K562 (cell line): ENCODE results near the gene LOXL3. TPM values are rescaled to one million over a fixed set of nuclear protein-coding genes. Genes with fewer than 3 reads are reported as not detected.

ENCODE experiments used
- GABPB1 ChIP-seq: sonication (generic); formaldehyde crosslinking; IDR thresholded peaks from 2 replicates; pipeline ENCODE4 v1.8.0; 2022; ENCODE audit warnings: mild to moderate bottlenecking, missing genetic modification reagents
- HNRNPK ChIP-seq: fragments of 200-400 bp; formaldehyde crosslinking; IDR thresholded peaks from one replicate; pipeline ENCODE4 v1.6.1; 2018; ENCODE audit warnings: mild to moderate bottlenecking, low read depth, low read length; ENCODE audit not compliant: poor library complexity, severe bottlenecking
- RCOR1 ChIP-seq, 2 experiments: IDR thresholded peaks; 2 replicates each; pipeline ENCODE4 v1.6.1; 2012; ENCODE audit warnings: low read depth in 2 of 2, low read length in 2 of 2, borderline replicate concordance in 1 of 2, improper control_type of control experiment in 1 of 2
- SMARCA5 ChIP-seq: fragments of 450-650 bp; IDR thresholded peaks from 2 replicates; pipeline ENCODE4 v1.6.1; 2016
- ZBTB34 ChIP-seq: fragments of 250-450 bp; sonication (Bioruptor Pico); IDR thresholded peaks from 2 replicates; pipeline ENCODE4 v1.8.0; 2021; ENCODE audit warnings: mild to moderate bottlenecking, moderate library complexity
- ZBTB40 ChIP-seq, 2 experiments: fragments of 450-650 bp in 1 of 2; sonication (generic) in 1 of 2; formaldehyde crosslinking in 1 of 2; IDR thresholded peaks; 2 replicates each; pipeline versions ENCODE4 v1.7.1 to v1.9.0; 2016 to 2022; ENCODE audit warnings: inconsistent platforms in 1 of 2, mild to moderate bottlenecking in 1 of 2, missing genetic modification reagents in 1 of 2
- ZNF263 ChIP-seq: sonication (generic); formaldehyde crosslinking; IDR thresholded peaks from 2 replicates; pipeline ENCODE4 v1.8.0; 2022; ENCODE audit warnings: mild to moderate bottlenecking, missing genetic modification reagents, borderline replicate concordance
- polyA plus RNA-seq, 8 experiments: library from polyadenylated mRNA; depleted of rRNA in 4 of 8; stranded (reverse) in 5 of 8; unstranded in 3 of 8; fragments of >200 nt; fragmentation: Nextera tagmentation in 2 of 8; fragmentation: Illumina TruSeq in 1 of 8; extraction: Ambion mirVana in 2 of 8; extraction: Trizol in 1 of 8; gene quantifications; 2 replicates each; pipeline versions ENCODE4 v1.2.1 to v1.2.3, GENCODE V29; 2011 to 2014; ENCODE audit warnings: inconsistent platforms in 1 of 8, missing spikeins in 1 of 8
- total RNA-seq, 7 experiments: library from RNA; depleted of rRNA in 6 of 7; stranded (reverse); fragments of >200 nt in 6 of 7; fragmentation: Illumina TruSeq in 2 of 7; extraction: Trizol in 2 of 7; gene quantifications; 2 replicates each; pipeline versions ENCODE4 v1.2.1 to v1.2.3, GENCODE V29; 2011 to 2021; ENCODE audit warnings: low replicate concordance in 1 of 7

Gene LOXL3
- total and polyA plus RNA-seq, 9 of the 15 experiments (the other 6 are each of a cell fraction or from before 2014, with no cell fraction given): 0.22 to 0.99 (median 0.31) TPM

- TF ChIP-seq ZBTB40 (IDR thresholded peaks at IDR 0.05): no peak
- no peak for TF ChIP-seq ZBTB40 (CRISPR knock-in tag; IDR thresholded peaks at IDR 0.05)
- no peak for TF ChIP-seq HNRNPK
- no peak for TF ChIP-seq RCOR1 (IDR thresholded peaks at IDR 0.05; ENCODE audit: borderline replicate concordance in 1 of 2, low read depth in 2 of 2, low read length in 2 of 2)
- no peak for TF ChIP-seq GABPB1 (CRISPR knock-in tag)
- TF ChIP-seq ZBTB34 (CRISPR knock-in tag): no peak
- no peak for TF ChIP-seq SMARCA5
- no peak for TF ChIP-seq ZNF263 (CRISPR knock-in tag)
These were observed 22.1 kb downstream of the LOXL3 start (continued) for GRCh38 chr2:74531666-74532065.
